ENCODE results near the gene EXD3. TPM values are rescaled to one million over a fixed set of nuclear protein-coding genes. Genes with fewer than 3 reads are reported as not detected.

EXD3 gene
- total and polyA plus RNA-seq, 2 of the 13 experiments (the other 11 are each of a cell fraction or from before 2014, with no cell fraction given) = 2.7 to 4.8 TPM

DNA sequence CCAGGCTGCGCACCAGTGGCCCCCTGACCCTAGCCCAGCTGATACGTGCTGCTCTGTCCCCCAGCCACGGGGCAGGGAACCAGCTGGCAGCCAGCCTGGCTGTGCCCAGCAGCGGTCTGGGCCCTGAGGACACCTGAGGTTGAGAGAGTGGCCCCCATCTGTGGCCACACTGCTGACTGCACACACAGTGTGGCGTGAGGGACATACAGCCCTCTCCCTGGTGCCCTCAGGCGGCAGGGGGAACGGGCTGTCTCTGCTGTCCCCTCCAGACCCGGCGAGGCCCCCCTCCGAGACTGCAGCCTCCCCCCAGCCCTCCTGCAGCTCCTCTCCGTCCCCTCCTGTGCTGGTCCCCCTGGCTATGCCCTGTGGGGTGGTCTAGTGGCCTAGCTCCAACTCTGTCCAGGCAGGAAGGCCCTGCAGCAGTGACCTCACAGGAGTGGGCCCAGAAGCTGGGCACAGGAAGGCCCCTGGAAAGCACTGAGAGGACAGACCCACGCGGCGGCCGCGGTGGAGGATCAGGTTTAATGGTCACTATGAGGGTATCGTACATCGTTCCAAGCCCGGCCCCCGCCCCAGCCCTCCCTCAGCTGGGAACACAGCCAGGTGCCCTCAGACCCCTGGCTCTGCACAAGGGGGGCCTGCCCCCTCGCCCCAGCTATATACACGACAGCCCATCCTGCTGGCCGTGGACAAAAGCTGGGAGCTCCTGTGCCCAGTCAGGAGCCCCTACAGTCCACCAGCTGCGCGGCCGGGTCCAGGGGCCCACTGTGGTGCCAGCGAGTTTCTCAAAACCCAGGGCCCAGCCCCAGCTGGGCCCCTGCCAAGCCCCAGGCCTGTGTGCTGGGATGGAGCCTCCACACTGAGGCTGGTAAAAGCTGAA is 25.0 kb upstream of the EXD3 start (continued):
- TF ChIP-seq MAF1 (CRISPR knock-in tag; IDR thresholded peaks at IDR 0.05; ENCODE audit: borderline replicate concordance) (no peak), BHLHE40 (IDR thresholded peaks at IDR 0.05; ENCODE audit: low read length) (no peak), SSRP1 (CRISPR knock-in tag; IDR thresholded peaks at IDR 0.05) (peak; percentile 72; the same call in 1 of the 2 replicates), TBX2 (CRISPR knock-in tag; IDR thresholded peaks at IDR 0.05; ENCODE audit: borderline replicate concordance) (0 out of 2 replicates have a peak, but pooled peaks have one; percentile 18)

DNA sequence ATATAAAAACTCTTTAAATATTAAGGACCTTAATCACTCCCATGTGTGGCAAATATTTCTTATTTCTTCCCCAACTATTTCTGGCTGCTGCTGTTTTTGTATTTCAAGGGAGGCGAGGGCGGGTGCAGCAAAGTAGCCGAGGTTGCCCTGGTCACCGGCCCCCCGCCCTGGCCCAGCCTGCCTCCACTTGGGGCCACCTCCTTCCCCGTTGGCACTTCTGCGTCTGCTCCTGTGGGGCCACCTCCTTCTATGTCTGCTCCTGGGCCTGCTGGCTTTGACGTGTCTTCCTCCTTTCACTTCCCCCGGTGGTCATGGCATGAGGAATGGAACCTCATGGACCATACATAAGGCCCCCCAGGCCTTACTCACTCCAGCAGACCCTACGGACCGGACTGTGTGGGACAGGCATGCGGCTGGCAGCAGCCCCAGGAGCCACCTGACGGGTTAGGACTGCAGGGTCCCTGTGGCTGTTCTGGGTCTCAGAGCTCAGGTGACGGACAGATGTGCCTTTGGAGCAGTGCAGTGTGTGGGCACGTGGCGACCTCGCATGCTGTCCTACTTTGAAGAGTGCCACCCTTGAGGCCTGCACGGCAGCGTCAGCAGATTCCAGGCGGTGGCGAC is 24.0 kb upstream of the EXD3 start:
- H3K36me3 ChIP-seq (replicated peaks in 1 of 2; ENCODE audit: control insufficient read depth in 1 of 2, insufficient read depth in 2 of 2, low read length in 2 of 2) = peaks cover 0 to 13% of the 10 kb centered on the region in 2 experiments; a peak in 3 of 5 replicates
- WGBS (ENCODE audit: low lambda C conversion rate) = 92% methylated on average over 15 of the region's 21 CpGs
- CTCF ChIA-PET (ENCODE audit: low intra/inter-chr PET ratio, low total read pairs) = no interaction called here
- DNase-seq (ENCODE audit: low spot score) (no peak), FAIRE-seq (no peak), ATAC-seq (no peak; the same call in 2 of the 3 replicates)
- H3K79me2 ChIP-seq (ENCODE audit: insufficient read depth, low read length) = no peaks in the 10 kb centered on the region
- H3K9ac ChIP-seq (ENCODE audit: insufficient read depth, low read depth, low read length) = no peak overlapping the region
- POLR2A ChIA-PET = interaction anchor here (3.3 kb wide), 1 partner anchor 24 kb away, joined by 12 read pairs; the partner anchor contains the start of genes EXD3 and NOXA1
- H3K4me3 ChIP-seq (replicated peaks in 1 of 3; ENCODE audit: insufficient read depth in 1 of 3, low read depth in 2 of 3, low read length in 3 of 3) = no peak overlapping the region
- in situ Hi-C loops (cut with HindIII; ENCODE audit: extremely low pct_ligation_motif_present, low pct_unique_long_range_greater_than_20kb) = no loop called here
- intact Hi-C loops (cut with micrococcal nuclease; ENCODE audit: unreplicated experiment) = loop anchor here (5.0 kb wide), 1 partner anchor 160 kb away; no protein-coding TSS in a partner anchor
- no peak overlapping the region for H3K4me2 ChIP-seq (ENCODE audit: low read depth, low read length)
- no peaks in the 10 kb centered on the region for H3K27me3 ChIP-seq (ENCODE audit: control insufficient read depth in 1 of 2, insufficient read depth in 2 of 2, low read length in 2 of 2)
- no peaks in the 10 kb centered on the region for H3K9me3 ChIP-seq (ENCODE audit: low read length)
- peaks cover 7% of the 10 kb centered on the region; the same call in 1 of the 2 replicates for H4K20me1 ChIP-seq (ENCODE audit: insufficient read depth, low read length)
- H3K27ac ChIP-seq (ENCODE audit: extremely low read length, insufficient read depth, low read length) = no peak overlapping the region
- no peak overlapping the region for H2AFZ ChIP-seq (ENCODE audit: low read length)
- H3K4me1 ChIP-seq (ENCODE audit: insufficient read depth, low read length) = peaks cover 29% of the 10 kb centered on the region
- BruUV-seq (replicated peaks) = no TSS peak
- no peak for TF ChIP-seq CCDC6 (CRISPR knock-in tag; IDR thresholded peaks at IDR 0.05)
- TF ChIP-seq ZC3H13 (CRISPR knock-in tag; IDR thresholded peaks at IDR 0.05) = peak; percentile 89
- no peak for TF ChIP-seq ZNF446 (CRISPR knock-in tag; IDR thresholded peaks at IDR 0.05)
- no peak for TF ChIP-seq JUND (CRISPR knock-in tag; IDR thresholded peaks at IDR 0.05)
- TF ChIP-seq, protein P1, sequence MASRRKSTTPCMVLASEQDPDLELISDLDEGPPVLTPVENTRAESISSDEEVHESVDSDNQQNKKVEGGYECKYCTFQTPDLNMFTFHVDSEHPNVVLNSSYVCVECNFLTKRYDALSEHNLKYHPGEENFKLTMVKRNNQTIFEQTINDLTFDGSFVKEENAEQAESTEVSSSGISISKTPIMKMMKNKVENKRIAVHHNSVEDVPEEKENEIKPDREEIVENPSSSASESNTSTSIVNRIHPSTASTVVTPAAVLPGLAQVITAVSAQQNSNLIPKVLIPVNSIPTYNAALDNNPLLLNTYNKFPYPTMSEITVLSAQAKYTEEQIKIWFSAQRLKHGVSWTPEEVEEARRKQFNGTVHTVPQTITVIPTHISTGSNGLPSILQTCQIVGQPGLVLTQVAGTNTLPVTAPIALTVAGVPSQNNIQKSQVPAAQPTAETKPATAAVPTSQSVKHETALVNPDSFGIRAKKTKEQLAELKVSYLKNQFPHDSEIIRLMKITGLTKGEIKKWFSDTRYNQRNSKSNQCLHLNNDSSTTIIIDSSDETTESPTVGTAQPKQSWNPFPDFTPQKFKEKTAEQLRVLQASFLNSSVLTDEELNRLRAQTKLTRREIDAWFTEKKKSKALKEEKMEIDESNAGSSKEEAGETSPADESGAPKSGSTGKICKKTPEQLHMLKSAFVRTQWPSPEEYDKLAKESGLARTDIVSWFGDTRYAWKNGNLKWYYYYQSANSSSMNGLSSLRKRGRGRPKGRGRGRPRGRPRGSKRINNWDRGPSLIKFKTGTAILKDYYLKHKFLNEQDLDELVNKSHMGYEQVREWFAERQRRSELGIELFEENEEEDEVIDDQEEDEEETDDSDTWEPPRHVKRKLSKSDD (CRISPR knock-in tag; IDR thresholded peaks at IDR 0.05; ENCODE audit: low read depth) = no peak
- TF ChIP-seq ZNF251 (CRISPR knock-in tag; IDR thresholded peaks at IDR 0.05) = no peak
- peak; percentile 53; the same call in 1 of the 2 replicates for TF ChIP-seq POLR2G (IDR thresholded peaks at IDR 0.05; ENCODE audit: low read depth, low read length)
- no peak for TF ChIP-seq NKX3-1 (CRISPR knock-in tag; IDR thresholded peaks at IDR 0.05)
- TF ChIP-seq, protein P2, sequence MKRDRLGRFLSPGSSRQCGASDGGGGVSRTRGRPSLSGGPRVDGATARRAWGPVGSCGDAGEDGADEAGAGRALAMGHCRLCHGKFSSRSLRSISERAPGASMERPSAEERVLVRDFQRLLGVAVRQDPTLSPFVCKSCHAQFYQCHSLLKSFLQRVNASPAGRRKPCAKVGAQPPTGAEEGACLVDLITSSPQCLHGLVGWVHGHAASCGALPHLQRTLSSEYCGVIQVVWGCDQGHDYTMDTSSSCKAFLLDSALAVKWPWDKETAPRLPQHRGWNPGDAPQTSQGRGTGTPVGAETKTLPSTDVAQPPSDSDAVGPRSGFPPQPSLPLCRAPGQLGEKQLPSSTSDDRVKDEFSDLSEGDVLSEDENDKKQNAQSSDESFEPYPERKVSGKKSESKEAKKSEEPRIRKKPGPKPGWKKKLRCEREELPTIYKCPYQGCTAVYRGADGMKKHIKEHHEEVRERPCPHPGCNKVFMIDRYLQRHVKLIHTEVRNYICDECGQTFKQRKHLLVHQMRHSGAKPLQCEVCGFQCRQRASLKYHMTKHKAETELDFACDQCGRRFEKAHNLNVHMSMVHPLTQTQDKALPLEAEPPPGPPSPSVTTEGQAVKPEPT (CRISPR knock-in tag; IDR thresholded peaks at IDR 0.05; ENCODE audit: low read depth) = no peak
- TF ChIP-seq, protein P3, sequence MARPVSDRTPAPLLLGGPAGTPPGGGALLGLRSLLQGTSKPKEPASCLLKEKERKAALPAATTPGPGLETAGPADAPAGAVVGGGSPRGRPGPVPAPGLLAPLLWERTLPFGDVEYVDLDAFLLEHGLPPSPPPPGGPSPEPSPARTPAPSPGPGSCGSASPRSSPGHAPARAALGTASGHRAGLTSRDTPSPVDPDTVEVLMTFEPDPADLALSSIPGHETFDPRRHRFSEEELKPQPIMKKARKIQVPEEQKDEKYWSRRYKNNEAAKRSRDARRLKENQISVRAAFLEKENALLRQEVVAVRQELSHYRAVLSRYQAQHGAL (CRISPR knock-in tag; IDR thresholded peaks at IDR 0.05; ENCODE audit: not compliant biosample characterization) = no peak
- TF ChIP-seq GTF2F1 (IDR thresholded peaks at IDR 0.05; ENCODE audit: low read length) = no peak
